Stimulated activated CD8-positive, alpha-beta memory T cell treated with anti-CD3 and anti-CD28 coated beads, Interleukin-7, amount 100 ng/mL, for 1 hour (primary cell): ENCODE measurements around the gene RFC2.
"Not testable (repeated sequence)": the region's sequence is repeated elsewhere in the genome, so short reads cannot be mapped to it uniquely, and the experiment has no call there.

Experiments used
- DNase-seq, 2 donors: peaks; one replicate each; pipeline ENCODE4 v3.0.0-alpha.2; 2020; ENCODE audit warnings: low read depth in 2 of 2

RFC2 gene

DNA sequence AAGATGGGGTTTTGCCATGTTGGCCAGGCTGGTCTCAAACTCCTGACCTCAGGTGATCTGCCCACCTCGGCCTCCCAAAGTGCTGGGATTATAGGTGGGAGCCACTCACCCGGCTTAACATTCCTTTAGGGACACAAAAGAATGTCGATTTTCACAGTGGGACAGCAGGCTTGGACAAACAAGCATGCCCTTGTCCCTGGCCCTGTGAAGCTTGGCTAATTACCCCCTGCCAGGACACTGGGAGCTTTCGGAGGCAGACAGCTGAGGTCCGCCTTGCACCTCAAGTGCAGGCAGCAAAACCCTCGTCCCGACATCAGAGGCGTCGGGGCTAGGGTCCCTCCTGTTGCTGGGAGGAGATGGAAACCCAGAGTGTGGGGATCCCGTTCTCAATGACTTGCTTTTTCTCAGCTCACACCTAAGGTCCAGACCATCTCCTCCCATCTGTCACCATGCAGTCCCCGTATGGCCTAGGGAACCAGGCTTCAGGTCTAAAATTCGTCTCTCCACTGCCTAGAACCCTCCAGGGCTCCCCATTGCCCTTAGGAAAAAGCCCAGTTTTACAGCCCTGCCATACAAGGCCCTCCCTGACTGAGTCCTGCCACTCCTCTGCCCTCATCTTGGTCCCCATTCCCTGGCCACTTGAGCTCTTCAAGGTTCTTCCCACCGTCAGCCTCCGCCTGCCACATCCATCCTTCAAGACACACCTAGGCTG is 28.7 kb upstream of the RFC2 start:
- no peak for DNase-seq

- no peak for DNase-seq
Measured at GRCh38 chr7:74280985-74281384, 26.8 kb upstream of the RFC2 start.

DNA sequence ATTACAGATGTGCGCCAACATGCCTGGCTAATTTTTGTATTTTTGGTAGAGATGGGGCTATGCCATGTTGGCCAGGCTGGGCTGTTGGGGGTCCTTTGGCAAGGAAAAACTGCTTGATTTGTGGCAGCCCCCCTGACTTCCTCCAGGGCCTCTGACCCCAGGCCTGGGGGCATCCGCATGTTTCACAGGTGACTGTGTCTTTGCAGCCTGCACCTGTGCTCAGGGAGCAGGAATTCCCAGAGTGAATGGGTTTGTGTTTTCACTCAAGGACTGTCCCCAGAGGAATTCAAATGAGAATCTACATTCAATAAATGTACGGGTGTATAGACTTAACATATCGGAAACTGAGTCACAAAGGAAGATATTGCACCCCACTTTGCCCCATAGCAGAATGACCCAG is 23.4 kb upstream of the RFC2 start:
- no peak for DNase-seq

DNA sequence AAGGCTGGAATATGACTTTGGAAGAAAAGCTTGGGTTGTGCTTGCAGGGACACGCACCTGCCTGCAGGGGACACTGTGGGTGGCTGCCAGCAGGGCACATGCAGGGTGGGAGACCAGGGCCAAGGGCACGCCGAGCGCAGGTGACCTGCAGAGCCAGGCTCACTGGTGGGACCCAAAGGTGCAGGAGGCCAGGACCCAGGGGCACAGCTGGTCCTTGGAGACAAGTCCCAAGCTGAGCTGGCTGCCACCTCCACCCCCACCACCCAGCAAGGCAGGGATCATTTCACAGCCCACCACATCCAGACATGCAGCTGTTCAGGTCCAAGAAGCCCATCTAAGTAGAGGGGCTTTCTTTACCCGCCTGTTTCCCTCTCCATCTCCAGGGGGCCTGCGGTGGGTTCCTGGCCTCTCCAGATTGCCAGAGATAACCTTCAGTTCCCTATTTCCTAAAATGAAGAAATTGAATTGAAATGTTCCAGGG is 21.2 kb upstream of the RFC2 start:
- DNase-seq: no peak

DNA sequence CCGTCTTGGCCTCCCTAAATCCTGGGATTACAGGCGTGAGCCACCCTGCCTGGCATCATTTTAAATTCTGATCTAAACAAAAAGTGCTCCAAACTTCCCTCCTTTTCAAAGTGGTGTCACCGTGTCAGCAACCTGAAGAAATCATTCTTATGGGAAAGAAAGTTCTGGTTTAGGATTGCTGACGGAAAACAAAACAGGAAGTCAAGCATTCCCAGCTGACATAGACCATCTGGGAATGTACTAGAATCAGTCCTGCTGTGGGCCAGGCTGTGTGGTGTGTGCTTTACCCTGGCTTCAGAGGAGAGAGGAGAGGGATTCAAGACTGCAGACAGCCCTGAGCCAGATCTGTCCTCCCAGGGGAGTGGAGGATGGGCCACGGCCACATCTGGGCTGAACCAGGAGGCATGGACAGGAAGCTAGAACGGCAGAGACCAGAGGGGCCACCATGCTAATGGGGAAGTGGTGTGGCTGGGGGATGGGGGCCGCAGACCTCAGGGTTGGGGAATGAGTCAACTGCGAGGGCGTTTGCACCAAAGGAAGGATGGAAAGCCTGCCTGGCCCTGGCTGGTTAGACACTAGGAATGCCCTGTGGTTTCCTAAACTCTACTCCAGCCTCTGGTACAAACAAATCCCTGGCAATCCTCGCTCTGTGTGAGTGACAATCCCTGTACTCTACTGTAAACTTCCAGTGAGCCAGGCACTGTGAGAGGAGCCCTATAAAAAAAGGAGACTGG is 18.3 kb upstream of the RFC2 start:
- no peak for DNase-seq

DNA sequence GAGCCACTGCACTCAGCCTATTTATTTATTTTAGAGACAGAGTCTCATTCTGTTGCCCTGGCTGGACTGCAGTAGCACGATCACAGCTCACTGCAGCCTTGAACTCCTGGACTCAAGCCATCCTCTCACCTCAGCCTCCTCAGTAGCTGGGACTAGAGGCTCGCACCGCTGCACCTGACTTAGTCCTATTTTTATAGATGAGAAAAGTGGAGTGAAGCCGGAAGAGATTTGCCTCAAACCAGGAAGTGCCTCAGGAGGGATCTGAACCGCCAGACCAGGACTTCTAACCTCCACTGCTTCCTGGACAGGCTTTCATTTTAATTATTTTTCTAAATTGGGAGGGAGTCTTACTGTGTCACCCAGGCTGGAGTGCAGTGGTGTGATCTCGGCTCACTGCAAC is 17.5 kb upstream of the RFC2 start:
- no peak for DNase-seq

GRCh38 chr7:74269757-74270277 is 15.6 kb upstream of the RFC2 start:
- peak in 1 of 2 donors; percentile 45 for DNase-seq

DNA sequence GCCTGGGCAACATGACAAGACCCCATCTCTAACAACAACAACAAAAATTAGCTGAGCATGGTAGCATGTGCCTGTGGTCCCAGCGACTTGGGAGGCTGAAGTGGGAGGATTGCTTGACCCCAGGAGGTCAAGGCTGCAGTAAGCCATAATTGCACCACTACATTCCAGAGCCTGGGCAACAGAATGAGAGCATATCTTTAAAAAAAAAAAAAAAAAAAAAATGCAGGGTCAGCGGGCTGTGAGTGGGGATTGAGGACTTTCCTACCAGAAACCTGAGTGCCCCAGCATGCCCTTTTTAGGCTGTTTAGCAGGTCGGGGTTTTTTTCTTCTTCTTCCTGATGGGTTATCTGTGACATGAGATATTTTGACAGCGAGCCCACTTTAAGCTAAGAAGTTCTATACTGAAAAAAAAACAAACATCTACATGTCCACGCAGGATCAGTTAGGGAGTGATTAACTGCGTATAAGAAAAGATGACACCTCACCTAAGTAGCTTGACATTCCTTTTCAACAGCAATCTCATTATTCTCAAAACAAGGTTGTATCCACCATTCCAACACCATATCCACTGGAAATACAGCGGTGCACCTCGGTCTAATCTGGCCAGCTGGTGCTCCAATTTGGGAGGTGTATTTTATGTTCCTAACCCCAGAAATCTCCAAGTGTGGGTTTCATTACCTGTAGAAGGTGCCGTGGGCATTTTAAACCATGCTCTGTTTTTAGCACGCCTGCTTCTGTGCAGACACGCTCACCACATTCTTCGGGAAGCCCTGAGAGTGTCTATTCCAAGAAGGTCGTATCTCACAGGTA is 13.8 kb upstream of the RFC2 start:
- DNase-seq: no peak

- no peak for DNase-seq
Measured at GRCh38 chr7:74266191-74266963, 12.2 kb upstream of the RFC2 start.

DNA sequence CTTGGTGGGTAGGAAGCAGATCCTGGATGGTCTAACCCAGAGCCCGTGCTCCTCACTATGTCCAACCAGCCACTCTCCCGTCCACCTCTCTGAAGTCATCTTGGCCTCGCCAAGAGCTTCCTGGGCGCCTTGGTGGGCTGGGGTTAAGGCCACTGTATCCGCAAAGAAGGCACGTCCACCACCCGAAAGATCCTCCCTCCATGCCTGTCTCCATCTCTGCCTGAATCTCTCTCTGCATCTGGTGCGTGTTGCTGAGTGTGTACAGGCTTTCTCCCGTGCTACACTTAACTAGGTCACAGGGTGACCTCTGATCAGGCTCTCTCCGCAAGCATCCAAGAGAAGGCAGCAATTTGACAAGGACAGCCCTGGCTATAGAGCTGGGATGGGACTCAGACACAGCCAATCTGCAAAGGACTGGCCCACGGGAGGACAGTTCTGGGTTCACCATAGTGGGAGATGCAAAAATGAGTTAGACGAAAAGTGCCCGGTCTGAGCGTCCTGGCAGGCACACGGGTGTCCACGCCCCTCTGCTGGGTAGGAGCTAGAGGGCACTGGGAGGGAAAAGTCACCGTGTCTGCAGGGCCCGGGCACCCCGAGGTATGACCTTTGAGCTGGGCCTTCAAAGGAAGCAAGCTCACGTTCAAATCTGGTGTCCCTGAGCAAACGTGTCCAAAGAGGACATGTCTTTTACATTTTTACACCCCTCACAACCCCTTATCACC is 9.4 kb upstream of the RFC2 start:
- DNase-seq: no peak

DNA sequence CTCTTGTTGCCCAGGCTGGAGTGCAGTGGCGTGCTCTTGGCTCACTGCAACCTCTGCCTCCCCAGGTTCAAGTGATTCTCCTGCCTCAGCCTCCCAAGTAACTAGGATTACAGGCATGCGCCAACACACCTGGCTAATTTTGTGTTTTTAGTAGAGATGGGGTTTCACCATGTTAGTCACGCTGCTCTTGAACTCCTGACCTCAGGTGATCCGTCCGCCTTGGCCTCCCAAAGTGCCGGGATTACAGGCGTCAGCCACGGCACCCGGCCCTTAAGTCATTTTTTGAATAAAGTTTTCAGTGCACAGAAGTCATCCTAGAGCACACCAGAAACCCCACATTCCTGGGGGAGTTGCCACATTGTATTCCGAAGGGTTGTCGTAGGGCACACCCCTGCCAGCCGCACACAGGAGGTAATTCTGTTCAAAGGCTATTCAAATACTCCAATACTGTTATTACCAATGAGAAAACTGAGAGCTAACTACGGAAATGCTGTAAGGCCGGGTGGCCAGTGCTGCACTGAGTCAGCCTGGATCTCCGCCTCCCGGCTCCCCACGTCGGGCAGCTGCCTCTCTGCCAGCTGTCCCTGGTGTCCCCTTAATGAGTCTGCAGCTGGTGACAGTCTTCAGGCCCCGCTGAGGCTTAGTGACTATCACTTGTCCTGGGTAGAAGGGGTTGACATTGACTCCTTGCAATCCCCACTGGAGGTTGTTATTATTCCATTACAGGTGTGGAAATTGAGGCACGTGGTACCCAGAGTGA is 8.6 kb upstream of the RFC2 start:
- DNase-seq: no peak

GRCh38 chr7:74258639-74259038 is 4.4 kb upstream of the RFC2 start:
- no peak for DNase-seq

DNA sequence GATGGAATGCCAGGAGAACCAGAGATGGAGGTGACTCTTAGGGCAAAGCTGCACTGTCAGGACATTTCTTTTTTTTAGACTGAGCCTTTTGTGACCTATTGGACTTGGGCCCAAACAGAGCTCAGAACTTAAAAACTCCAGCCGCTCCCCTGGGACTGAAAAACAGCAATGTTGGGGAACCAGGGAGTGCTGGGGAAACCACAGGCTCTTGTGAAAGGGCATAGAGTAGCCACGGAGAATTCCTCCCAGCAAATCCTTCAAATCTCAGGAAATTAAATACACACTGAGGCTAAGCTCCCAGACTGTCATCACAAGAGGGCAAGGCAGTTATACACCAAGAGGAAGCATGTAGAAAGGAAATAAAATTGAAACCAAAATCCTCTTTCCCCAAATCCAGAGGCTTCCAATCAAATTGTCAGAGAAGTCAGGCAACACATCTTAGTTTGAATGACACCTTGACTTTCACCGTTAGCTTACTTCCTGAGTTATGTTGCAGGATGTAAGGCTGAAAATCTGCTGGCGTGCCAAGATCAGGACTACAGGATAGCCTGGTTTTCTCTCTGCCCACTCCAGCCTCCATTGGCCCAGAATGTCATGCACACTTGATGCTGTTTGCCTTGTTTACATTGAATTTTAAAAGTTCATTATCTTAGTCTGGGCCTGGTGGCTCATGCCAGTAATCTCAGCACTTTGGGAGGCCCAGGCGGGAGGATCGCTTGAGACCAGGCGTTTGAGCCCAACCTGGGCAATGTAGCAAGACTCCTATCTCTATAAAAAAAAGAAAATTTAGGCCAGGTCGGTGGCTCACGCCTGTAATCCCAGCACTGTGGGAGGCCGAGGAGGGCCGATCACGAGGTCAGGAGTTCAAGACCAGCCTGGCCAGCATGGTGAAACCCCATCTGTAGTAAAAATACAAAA is 2.6 kb upstream of the RFC2 start:
- no peak for DNase-seq

- DNase-seq: not testable (repeated sequence)
Measured at GRCh38 chr7:74255461-74255860, 1.3 kb upstream of the RFC2 start.

GRCh38 chr7:74254858-74255379 is 720 bp upstream of the RFC2 start:
- DNase-seq: no peak

- no peak for DNase-seq
Measured at GRCh38 chr7:74253835-74254128, 417 bp downstream of the RFC2 start.

GRCh38 chr7:74253331-74253730 is 868 bp downstream of the RFC2 start:
- no peak for DNase-seq

GRCh38 chr7:74252893-74253292 is 1.3 kb downstream of the RFC2 start:
- DNase-seq: no peak

DNA sequence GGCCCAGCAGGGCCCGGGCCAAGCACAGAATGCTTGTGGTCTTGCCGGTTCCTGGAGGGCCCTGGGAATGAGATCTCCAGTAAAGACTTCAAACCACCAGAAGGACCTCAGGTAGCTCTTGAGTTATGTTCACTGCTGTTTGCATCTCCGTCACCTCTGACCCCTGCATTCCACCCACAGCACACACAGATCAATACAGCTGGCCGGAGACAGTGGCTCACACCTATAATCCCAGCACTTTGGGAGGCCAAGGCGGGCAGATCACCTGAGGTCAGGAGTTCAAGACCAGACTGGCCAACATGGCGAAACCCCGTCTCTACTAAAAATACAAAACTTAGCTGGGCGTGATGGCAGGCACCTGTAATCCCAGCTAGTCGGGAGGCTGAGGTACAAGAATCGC is 5.1 kb downstream of the RFC2 start:
- not testable (repeated sequence) for DNase-seq
